ENCODE data around the gene NUP85. TPM values are rescaled to one million over a fixed set of nuclear protein-coding genes. Genes with fewer than 3 reads are reported as not detected.

NUP85 gene
- total and polyA plus RNA-seq, 2 donors (not counting 3 experiments of a cell fraction or from before 2014, with no cell fraction given): 105 to 120 TPM

DNA sequence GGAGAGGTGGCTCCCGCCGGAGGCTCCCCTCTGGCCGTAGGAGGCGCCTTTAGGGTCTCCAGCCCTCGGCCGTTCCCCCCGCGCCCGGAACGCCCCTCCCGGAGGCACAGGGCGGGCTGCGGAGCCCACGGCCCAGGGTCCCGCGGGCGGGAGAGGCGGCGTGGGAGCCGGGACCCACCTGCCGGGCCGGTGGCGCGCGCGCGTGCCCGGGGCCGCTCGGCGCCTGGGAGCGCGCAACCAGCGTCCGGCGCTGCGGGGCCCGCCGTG lies 65.4 kb downstream of the NUP85 start, which contains the start of gene MIF4GD:
TSS of gene MIF4GD (minus strand) at position 266 of the 267 bp plus-strand sequence. CDS start 1,036 bp downstream, outside the sequence.
- Histone ChIP-seq H2AFZ (ENCODE audit: low read depth, low read length) (peak within 1 kb of the TSS; percentile 89), H3K27ac (ENCODE audit: insufficient read depth, low read depth, low read length) (peak within 1 kb of the TSS; percentile 50), H3K4me3 (replicated peaks in 1 of 3; ENCODE audit: insufficient read depth in 1 of 3, low read depth in 1 of 3, low read length in 3 of 3) (peak within 1 kb of the TSS; percentile 57 to 89 (median 61)), H3K9me3 (replicated peaks; ENCODE audit: control insufficient read depth, insufficient read depth, low read length) (no peaks in the 10 kb centered on the region), H3K36me3 (ENCODE audit: control insufficient read depth in 2 of 2, extremely low read depth in 1 of 2, insufficient read depth in 2 of 2, low read length in 2 of 2) (peaks cover 3 to 4% of the 10 kb centered on the region in 2 experiments), H3K9ac (replicated peaks; ENCODE audit: extremely low read depth, insufficient read depth, low read length) (peak within 1 kb of the TSS; percentile 91), H4K20me1 (replicated peaks; ENCODE audit: control insufficient read depth, extremely low read depth, insufficient read depth, low read length) (no peaks in the 10 kb centered on the region), H3K27me3 (ENCODE audit: control insufficient read depth in 2 of 2, insufficient read depth in 2 of 2, low read length in 2 of 2) (no peaks in the 10 kb centered on the region), H3K79me2 (ENCODE audit: control insufficient read depth, insufficient read depth, low read length) (no peaks in the 10 kb centered on the region), H3K4me2 (ENCODE audit: insufficient read depth, low read length) (peak within 1 kb of the TSS; percentile 77), H3K9me1 (replicated peaks; ENCODE audit: control insufficient read depth, extremely low read depth, insufficient read depth, low read length) (no peaks in the 10 kb centered on the region), H3K4me1 (ENCODE audit: control insufficient read depth, extremely low read depth, insufficient read depth, low read length) (peaks cover 37% of the 10 kb centered on the region)
- CTCF ChIA-PET: interaction anchor here (0.6 to 4.1 kb wide), 44 partner anchors 10 to 558 kb away, joined by 3 to 91 read pairs (median 5); partner anchors contain the start of genes ARMC7, GGA3, GRB2 and MRPS7
- dilution Hi-C loops (cut with MboI; ENCODE audit: extremely low pct_ligation_motif_present, low sequenced_read_pairs) (no loop called here), intact Hi-C loops (cut with micrococcal nuclease) (loop anchor here (1.0 to 2.0 kb wide), 4 partner anchors 18 to 141 kb away; partner anchors contain the start of genes GRB2 and SLC25A19)
- no TSS peak for BruUV-seq (replicated peaks)
- POLR2A ChIA-PET: interaction anchor here (0.8 to 2.3 kb wide), 6 partner anchors 10 to 254 kb away, joined by 3 to 23 read pairs (median 5); partner anchors contain the start of genes GGA3, GRB2, LLGL2 and MRPS7
- FAIRE-seq (no peak), DNase-seq (ENCODE audit: low read depth, low spot score) (no peak)
- TF ChIP-seq JUN (IDR thresholded peaks at IDR 0.05; ENCODE audit: borderline replicate concordance, insufficient read depth, insufficient read length, low read depth): no peak
- no peak for TF ChIP-seq MYC (IDR thresholded peaks at IDR 0.05; ENCODE audit: low read depth, low read length)
- TF ChIP-seq FOS (IDR thresholded peaks at IDR 0.05; ENCODE audit: borderline replicate concordance, insufficient read depth, low read length): no peak
- TF ChIP-seq, protein P1, sequence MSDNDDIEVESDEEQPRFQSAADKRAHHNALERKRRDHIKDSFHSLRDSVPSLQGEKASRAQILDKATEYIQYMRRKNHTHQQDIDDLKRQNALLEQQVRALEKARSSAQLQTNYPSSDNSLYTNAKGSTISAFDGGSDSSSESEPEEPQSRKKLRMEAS (IDR thresholded peaks at IDR 0.05; ENCODE audit: insufficient read depth, insufficient read length): no peak
- no peak for TF ChIP-seq POLR2A (IDR thresholded peaks at IDR 0.05; ENCODE audit: low read depth, low read length)
- no peak for TF ChIP-seq GATA2 (IDR thresholded peaks at IDR 0.05; ENCODE audit: insufficient read depth, insufficient read length, low read depth, low read length)
- no peak for TF ChIP-seq EZH2 (IDR thresholded peaks at IDR 0.05; ENCODE audit: borderline replicate concordance, low read depth, low read length, severe bottlenecking)
- no peak for TF ChIP-seq POLR2AphosphoS5 (IDR thresholded peaks at IDR 0.05; ENCODE audit: insufficient read depth, low read depth, low read length)
- TF ChIP-seq, protein P2, sequence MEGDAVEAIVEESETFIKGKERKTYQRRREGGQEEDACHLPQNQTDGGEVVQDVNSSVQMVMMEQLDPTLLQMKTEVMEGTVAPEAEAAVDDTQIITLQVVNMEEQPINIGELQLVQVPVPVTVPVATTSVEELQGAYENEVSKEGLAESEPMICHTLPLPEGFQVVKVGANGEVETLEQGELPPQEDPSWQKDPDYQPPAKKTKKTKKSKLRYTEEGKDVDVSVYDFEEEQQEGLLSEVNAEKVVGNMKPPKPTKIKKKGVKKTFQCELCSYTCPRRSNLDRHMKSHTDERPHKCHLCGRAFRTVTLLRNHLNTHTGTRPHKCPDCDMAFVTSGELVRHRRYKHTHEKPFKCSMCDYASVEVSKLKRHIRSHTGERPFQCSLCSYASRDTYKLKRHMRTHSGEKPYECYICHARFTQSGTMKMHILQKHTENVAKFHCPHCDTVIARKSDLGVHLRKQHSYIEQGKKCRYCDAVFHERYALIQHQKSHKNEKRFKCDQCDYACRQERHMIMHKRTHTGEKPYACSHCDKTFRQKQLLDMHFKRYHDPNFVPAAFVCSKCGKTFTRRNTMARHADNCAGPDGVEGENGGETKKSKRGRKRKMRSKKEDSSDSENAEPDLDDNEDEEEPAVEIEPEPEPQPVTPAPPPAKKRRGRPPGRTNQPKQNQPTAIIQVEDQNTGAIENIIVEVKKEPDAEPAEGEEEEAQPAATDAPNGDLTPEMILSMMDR (IDR thresholded peaks at IDR 0.05; ENCODE audit: extremely low read depth in 1 of 2, insufficient read depth in 1 of 2, low read depth in 1 of 2, low read length in 2 of 2): no peak
